ENCODE measurements around the gene TFE3.
"Not testable (repeated sequence)": the region's sequence is repeated elsewhere in the genome, so short reads cannot be mapped to it uniquely, and the experiment has no call there.

Gene TFE3

DNA sequence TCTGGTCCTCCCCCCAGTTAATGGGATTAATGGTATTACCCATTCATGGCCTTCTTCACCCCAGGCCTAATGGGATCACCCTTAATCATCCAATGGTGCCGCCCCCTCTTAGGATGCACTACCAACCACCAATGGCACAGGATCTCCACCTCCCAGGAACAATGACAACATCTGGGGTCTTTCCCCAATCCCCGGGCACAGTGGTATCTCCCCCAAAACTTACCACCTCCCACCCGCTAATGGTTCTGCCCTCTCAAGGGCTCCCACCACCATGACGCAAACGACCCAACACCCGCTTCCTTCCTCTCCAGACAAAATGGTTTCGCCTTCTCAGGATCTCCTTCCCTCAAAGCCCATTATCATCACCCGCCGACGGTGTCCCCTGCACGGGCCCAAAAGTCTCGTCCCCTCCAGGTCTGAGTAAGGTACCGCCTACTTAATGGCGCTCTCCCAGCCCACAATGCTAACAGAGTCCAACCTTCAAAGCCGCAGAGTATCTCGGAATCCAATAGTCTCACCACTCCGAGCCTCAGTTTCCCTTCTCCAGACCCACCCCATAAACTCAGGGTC is 41.6 kb downstream of the TFE3 start:
- DNase-seq (ENCODE audit: low read depth in 2 of 2) = peak; percentile 3 to 22

DNA sequence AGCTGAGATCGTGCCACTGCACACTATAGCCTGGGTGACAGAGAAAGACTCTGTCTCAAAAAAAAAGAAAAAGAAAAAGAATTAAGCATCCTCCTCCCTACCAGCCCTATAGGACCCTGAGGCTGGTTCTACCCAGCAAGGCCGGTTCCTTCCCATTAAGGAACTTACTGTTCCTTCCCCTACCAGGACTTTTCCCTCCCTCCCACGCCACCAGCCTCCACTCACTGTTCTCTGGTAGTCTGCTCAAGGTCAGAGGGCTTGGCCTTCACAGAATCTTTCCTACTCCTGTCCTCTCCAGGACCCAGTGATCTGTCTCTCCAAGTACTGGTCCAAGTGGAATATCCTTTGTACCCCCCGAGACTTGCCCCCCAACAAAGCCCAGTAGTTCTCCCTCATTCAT is 42.5 kb downstream of the TFE3 start:
- DNase-seq (ENCODE audit: low read depth in 2 of 2) = no peak

DNA sequence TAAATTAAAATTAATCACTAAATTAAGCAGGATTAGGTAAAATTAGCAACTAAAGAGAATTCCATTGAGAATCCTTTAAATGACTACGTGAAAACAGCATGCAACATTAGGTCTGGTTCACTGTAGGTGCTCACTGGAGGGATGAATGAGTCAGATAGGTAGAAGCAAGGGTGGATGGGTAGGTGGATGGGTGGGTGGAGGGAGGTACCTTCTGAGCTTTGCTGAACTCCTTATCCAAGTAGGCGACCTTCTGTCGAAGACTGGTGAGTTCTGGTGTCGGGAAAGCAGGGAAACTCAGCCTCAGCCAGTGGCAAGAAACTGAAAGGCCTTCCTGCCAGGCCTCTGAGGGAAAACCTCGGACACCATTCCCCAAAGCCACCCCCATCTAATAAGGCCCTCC is 44.1 kb downstream of the TFE3 start:
- DNase-seq (ENCODE audit: low read depth in 2 of 2) = no peak

DNA sequence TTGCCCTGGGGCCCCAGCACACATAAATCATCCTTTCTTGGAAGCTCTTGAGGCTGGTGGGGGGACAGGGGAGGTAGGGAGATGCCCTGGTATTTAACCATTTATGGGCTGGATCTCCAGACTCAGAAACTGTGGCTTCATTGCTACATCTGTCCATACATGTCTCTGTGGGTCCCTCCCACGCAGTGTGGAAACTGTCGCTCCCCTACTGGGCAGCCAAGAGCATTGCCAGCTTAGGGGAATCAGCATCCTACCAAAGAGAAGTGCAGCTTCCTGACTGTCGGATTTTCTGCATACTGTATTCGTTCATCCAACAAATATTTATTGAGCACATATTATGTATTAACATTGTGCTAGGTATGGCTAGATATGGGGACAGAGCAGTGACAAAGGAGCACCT is 44.8 kb downstream of the TFE3 start:
- no peak for DNase-seq (ENCODE audit: low read depth in 2 of 2)

DNA sequence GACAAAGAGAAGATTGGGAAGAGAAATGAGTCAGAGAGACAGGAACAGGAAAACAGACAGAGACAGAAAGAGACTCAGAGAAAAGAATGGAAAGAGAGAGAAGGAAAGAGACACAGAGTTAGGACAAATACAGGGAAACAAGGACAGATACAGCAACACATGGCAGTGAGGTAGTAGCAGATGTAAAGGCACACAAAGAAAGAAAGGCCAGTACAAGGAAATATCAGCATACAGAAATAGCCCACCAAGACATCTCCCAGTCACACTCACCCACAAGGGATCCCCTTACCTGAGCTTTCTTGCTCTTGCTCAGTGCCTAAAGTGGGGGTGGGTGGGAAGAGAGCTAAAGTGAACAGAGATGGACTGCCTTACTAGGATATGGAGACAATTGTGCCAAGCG is 45.3 kb downstream of the TFE3 start:
- DNase-seq (ENCODE audit: low read depth in 2 of 2) = no peak

DNA sequence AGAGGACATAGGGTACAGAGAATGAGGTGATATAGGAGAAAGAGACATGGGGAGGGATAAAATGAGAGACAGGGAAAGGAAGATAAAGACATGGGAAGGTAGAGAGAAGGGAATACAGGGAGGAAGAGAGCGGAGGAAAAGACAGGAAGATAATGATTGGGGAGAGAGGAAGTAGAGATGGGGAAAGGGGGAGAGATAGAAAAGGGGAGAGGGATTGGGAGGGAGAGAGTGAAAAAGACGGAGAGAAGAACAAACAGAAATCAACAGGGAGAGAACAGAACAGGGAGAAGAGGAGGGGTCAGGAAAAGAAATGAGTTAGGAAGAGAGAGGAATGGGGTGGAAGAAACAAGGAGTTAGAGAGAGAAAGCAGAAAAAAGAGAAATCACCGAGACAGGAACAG is 45.7 kb downstream of the TFE3 start:
- no peak for DNase-seq (ENCODE audit: low read depth in 2 of 2)

DNA sequence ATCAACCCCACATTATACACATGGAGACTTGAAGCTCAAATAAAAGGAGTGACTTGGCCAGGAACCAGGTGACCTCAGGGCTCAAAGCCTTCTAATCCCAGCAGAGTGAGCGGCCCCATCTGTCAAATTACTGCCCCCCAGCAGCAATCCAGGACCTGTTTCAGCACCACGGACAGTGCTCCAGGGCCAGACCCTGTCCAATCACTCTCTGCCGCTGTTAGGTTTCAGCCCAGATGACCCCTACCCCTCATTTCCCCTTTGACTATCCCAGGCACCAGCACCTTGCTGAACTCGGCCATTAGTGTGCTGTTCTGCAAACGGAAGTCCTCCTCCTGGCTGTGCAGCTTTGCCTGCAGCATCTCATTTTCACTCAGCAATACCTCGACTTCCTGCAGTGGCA is 46.2 kb downstream of the TFE3 start:
- DNase-seq (ENCODE audit: low read depth in 2 of 2) = no peak

DNA sequence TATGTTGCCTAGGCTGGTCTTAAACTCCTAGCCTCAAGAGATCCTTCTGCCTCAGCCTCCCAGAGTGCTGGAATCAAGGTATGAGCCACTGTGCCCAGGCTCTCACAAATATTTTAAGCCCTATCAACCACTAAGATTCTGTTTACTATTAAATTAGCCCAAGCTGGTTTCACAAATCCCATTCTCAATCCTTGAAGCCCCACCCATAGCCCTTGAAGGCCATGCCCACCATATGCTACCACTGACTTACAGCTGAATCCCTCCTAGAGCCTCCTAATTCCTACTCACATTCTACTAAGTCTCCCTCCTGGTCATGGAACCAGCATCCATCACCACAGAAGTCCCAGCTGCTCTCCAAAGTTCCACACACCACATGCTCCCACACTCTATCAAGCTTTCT is 50.8 kb downstream of the TFE3 start:
- DNase-seq (ENCODE audit: low read depth in 2 of 2) = no peak

DNA sequence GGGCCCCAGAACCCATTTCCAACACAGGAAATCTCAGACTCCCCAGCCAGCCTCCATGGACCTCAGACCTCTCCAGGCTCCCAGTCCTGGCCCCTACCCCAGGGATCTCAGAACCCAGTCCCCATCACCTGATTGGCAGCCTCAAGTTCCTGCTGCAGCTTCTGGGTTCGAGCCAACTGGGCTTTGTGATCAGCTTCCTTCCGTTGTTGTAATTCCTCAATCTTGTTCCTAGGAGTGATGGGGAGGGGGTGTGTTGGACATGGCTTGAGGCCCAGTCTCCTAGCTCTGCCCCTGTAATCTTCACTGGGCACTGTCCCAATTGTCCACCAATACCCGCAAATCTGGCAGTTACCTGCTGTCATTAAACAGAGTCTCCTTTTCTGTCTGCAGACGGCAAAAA is 53.7 kb downstream of the TFE3 start:
- no peak for DNase-seq (ENCODE audit: low read depth in 2 of 2)

DNA sequence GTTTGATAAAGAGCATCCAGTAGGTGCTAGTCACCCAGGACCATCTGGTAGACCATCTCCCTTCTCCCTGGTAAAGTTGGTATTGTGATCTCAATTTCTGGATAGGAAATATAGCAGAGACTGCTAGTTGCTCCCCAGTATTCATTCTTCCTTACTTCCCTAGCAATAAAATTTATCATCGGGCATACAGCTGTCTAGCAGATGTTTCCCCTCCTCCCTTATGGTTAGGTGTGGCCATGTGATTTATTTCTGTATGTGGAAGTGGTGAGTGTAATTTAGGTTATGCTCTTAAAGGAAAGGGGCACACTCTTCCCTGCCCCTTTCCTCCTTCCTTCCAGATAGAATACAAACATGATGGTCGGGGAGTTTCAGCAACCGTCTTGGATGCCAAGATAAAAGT is 59.3 kb downstream of the TFE3 start:
- DNase-seq (ENCODE audit: low read depth in 2 of 2) = no peak

DNA sequence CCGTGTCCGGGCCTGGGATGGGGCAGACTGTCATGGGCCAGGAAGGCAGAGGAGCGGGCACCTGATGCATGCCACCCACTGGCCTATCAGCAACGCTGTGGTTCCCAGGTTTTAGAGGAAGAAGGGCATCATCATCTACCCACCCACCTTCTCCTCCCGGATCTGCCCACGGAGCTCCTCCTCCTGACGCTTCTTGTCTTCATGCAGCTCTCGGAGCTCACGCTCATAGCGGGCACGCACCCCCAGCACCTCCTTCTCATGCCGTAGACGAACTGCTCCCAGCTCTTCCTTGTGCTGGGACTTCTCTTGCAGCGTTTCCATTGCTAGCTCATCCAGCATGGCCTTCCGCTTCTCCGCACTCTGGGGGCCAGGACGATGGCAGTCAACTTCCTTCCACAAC is 60.1 kb downstream of the TFE3 start:
- DNase-seq (ENCODE audit: low read depth in 2 of 2) = no peak

DNA sequence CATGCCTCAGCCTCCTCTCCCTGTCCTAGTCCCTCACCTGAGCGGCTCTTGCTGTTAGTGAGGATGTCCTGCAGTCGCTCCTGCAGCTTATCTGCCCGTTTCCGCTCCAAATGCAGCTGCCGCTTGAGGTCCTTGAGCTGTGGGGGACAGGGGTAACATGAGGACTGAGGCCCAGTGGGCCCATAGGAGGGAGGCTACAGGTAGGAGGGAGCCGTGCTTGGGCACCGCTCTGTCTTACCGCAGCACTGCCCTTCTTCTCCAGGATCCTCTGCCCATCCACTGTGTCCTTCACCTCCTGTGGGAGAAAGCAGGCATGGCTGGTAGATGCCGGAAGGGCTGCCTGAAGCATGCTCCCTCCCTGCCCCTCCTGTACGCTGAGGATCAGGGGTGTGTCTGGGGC is 62.0 kb downstream of the TFE3 start:
- no peak for DNase-seq (ENCODE audit: low read depth in 2 of 2)

DNA sequence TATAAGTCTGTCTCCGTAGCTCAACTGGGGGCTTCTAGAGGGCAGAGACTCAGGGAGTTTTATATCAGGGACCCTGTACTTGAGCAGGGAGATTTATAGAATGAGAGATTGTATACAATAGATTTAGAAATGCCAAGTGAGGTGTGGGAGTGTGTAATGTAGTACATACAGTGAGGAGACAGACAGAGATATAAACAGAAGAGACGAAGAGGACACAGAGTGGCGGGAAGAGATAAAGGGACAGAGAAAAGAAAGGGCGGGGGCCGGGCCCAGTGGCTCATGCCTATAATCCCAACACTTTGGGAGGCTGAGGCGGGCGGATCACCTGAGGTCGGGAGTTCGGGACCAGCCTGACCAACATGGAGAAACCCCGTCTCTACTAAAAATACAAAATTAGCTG is 62.8 kb downstream of the TFE3 start:
- DNase-seq (ENCODE audit: low read depth in 2 of 2) = not testable (repeated sequence)
